Stimulated activated CD8-positive, alpha-beta memory T cell treated with anti-CD3 and anti-CD28 coated beads, Interleukin-2, amount 100 ng/mL, for 48 hours (primary cell): ENCODE data around the gene LTB4R.

Source experiments
- DNase-seq, 2 donors: peaks; one replicate each; pipeline ENCODE4 v3.0.0-alpha.2; 2020; ENCODE audit warnings: low read depth in 2 of 2

The LTB4R gene

GRCh38 chr14:24300326-24300980, 10.8 kb upstream of the LTB4R start:
- no peak for DNase-seq

- DNase-seq: no peak
These were observed 7.3 kb upstream of the LTB4R start for GRCh38 chr14:24304019-24304387.

GRCh38 chr14:24307156-24307574, 4.1 kb upstream of the LTB4R start:
- DNase-seq: no peak

GRCh38 chr14:24307575-24308341, 3.5 kb upstream of the LTB4R start, which contains the start of gene CIDEB:
Gene CIDEB (minus strand): TSS chr14:24307977. CDS start chr14:24307858, 119 bp downstream.
- peak in 1 of 2 donors; percentile 45 for DNase-seq

DNA sequence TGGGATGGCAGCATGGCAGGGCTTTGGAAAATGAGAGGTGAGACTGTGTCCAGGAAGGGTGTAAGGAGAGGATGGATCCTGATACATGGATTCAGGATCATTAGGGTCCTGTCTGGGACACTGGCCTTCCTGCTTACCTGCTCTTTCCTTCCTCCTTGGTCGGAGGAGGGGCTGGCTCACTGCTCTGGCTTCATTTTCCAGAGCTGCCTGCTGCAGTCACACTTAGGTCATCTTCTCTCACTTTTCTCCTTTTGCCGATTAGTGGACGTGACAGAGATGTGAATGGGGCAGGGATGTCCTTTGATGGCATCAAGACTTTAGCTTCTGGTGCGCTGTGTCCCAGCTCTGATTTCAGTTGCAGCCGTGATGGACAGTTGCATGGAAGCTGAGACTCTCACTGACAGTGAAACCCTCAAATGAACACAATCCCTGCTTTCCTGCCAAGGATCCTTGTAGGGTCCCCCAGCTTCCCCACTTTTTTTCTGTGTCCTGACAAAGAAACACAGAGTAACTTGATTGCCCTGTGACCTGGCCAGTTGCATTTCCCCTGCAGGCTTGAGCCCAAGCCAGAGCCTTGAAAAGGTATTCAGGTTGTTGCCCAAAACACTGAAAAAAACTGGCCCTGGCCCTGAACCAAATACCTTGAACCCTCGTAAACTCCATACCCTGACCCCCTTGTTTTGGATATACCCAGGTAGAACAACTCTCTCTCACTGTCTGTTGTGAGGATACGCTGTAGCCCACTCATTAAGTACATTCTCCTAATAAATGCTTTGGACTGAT, 2.8 kb upstream of the LTB4R start:
- no peak for DNase-seq

GRCh38 chr14:24309538-24310264, 1.6 kb upstream of the LTB4R start, which contains the start of gene LTB4R2:
Gene LTB4R2 (plus strand): TSS chr14:24310140. CDS start chr14:24310665, 525 bp downstream.
- DNase-seq: no peak

- DNase-seq: no peak
These were observed 1.0 kb upstream of the LTB4R start for GRCh38 chr14:24310265-24310645.

- no peak for DNase-seq
These were observed 724 bp downstream of the LTB4R start for GRCh38 chr14:24311837-24312615.

DNA sequence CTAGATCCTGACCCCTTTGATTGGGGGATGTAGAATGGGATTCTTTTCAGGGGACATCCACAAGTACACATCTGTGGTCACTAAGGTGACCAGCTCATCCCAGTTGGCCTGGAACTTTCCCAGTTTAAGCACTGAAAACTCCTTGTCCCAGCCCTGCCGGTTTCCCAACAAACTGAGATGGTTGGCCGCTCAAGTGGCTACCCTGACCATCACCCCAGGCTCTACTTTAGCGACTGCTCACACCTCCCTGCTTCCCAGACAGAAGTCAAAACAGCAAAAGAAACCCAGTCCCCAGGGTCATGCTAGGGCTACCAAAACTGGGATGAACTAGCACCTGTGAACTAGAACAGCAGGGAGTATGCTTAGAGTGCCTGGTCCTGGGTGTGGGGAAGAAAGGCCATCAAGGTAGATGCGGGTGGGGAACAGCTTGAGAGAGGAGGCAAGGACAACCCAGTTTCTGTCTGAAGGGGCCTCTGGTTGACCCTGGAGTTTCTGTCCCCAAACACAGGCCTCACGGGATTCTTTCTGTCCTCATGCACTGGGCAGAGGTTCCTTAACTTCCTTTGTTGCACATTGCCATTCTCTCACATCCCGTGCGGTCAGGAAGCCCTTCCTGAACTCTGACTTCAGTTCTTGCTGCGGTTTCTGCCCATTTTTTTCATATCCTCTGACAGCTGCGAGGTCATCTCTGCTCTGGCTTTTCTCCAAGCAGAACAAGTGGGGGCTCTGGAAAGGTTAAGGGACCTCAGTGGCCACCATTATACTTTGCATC, 1.6 kb downstream of the LTB4R start:
- no peak for DNase-seq

DNA sequence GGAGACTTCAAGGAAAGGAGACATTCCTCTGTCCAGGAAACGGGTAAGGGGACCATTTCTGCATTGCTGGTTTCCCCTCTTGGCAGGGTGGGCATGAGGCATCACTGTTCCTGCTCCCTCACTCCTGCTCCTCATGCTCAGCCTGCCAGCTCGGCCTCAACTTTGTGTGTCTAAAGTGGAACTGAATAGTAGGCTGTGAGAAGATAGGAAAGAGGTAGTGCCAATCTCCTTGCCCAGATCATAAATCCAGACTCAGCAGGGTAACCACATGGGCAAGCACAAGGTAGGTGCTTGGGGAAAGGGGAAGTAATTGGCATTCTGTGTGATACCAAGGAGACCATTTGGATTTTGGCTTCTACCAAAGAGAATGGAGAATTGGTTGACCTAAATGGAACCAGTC, 2.6 kb downstream of the LTB4R start:
- DNase-seq: no peak

DNA sequence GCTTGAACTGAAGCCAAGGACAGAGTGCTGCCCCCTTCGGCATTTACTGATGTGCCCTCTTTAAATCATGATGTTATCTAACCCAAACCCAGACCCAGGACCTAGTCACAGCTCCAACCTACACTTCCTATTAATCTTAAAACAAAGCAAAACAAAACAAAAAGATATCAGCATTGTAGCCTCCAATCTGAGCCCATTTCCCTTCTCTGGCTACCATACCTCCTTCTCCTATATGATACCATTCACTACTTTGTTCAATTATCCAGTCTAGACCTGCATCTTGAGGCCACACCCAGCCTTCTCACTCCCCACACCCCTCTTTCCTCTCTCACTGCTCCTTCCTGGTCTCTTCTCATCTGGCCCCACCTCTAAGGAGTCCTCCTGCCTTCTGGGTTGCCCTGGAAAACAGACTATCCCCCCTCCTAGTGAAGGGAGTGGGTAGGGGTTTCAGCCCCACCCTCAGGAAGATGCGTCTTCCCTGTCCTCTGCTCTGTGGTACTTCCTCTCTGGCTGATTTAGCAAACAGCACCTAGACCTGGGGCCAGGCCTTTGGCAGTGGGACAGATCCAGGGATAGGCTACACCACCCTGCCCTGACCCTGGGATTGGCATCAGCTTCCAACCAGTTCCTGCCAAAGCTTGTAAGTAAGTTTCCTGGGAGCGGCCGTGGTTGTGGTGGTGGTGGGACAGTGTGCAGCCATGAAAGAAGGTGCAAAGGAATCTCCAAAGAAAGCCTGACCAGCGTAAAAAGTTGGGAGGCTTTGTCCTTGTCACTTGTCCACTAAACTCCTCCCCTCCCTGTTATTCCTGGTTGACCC, 3.3 kb downstream of the LTB4R start:
- DNase-seq: no peak

DNA sequence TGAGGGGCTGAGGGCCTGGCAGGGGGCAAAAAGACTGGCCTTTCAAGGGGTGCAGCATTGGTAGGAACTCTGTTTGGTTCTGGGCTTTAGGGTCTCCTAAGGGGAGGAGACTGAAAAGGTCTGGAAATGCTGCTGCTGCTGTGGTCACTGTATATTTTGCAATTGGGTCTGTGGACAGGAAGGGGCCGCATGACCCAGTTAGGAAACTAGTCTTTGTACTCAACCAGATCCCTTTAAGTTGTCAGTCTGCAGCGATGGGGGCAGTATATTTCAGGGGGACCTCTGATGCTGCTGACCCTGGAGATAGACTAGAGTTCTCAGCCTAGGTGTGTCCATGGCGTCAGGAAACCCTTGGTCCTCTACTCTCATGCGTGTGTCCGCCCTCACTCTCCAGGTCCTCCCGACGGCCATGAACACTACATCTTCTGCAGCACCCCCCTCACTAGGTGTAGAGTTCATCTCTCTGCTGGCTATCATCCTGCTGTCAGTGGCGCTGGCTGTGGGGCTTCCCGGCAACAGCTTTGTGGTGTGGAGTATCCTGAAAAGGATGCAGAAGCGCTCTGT, 4.0 kb downstream of the LTB4R start:
- no peak for DNase-seq

- DNase-seq: no peak
These were observed 4.7 kb downstream of the LTB4R start for GRCh38 chr14:24315807-24316596.

DNA sequence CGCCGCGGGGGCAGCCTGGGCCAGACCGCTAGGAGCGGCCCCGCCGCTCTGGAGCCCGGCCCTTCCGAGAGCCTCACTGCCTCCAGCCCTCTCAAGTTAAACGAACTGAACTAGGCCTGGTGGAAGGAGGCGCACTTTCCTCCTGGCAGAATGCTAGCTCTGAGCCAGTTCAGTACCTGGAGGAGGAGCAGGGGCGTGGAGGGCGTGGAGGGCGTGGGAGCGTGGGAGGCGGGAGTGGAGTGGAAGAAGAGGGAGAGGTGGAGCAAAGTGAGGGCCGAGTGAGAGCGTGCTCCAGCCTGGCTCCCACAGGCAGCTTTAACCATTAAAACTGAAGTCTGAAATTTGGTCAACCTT, 5.3 kb downstream of the LTB4R start:
- no peak for DNase-seq

DNA sequence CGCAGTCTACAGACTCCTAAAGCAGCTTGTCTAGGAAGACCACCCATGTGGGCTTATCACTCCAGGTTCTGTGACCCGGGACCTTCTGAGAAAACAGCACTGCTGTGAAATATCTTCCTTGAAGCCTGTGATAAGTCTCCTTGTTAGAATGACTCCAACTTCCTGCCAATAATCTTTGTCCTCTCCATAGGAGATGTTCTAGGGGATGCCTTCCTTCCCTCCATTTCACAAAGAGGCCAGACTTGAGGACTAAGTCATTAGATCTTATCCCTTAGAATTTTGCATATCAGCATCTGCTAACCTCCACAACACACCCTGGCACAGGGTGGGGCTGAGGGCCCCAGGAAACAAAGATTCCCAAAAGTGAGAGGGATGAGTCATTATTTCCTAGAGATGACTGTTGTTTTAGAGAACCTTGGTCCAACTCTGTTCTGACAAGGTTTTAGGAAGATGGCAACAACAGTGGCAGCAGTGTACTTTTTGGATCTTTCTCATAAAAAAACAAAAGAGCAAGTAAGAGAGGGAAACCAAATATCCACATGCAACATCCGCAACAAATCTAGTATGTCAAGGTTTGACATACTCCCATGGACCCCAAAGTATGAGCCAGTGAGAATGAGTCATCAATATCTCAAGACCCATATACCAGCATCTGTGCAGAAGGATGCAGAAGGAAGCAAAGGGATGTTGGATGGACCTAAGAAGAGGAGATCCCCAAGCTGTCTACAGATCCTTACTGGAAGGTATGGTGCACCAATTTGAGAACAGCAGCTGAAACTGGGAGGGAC, 6.0 kb downstream of the LTB4R start:
- DNase-seq: no peak

DNA sequence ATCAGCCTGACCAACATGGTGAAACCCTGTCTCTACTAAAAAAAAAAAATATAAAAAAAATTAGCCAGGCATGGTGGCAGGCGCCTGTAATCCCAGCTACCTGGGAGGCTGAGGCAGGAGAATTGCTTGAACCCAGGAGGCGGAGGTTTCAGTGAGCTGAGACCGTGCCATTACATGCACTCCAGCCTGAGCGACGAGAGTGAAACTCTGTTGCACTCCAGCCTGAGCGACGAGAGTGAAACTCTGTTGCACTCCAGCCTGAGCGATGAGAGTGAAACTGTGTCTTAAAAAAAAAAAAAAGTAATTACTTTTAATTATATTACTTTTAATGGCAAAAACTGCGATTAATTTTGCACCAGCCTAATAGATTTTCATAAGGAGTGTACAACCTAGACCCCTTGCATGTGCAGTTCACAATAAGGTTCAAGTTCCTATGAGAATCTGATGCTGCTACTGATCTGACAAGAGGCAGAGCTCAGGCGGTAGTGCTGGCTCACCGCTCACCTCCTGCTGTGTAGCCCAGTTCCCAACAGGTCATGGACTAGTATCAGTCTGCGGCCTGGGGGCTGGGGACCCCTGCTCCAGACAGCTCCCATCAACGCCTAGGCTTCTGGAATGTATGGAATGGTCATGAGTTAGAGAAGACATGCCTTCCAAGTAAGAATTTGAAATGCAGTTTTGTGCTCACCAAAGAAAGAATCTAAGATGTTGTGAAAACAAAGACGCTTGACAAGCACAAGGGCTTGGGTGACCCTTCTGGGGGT, 10.1 kb downstream of the LTB4R start:
- no peak for DNase-seq

GRCh38 chr14:24322672-24323071, 11.4 kb downstream of the LTB4R start:
- no peak for DNase-seq
